OCI-LY3 (cell line): ENCODE measurements around the gene SRP68.

Experiments used
- EZH2phosphoT487 ChIP-seq: fragments of 200-600 bp; shearing (Covaris generic); IDR thresholded peaks from 2 replicates; pipeline ENCODE4 v1.6.1; 2018; ENCODE audit warnings: antibody characterized with exemption, mixed run types, low read depth
- TF ChIP-seq, protein P1 (sequence below): fragments of 200-600, 300-600 bp; sonication (generic); IDR thresholded peaks from 2 replicates; pipeline ENCODE4 v1.5.1; 2014; ENCODE audit warnings: antibody characterized with exemption, low read length, low read depth

DNA sequence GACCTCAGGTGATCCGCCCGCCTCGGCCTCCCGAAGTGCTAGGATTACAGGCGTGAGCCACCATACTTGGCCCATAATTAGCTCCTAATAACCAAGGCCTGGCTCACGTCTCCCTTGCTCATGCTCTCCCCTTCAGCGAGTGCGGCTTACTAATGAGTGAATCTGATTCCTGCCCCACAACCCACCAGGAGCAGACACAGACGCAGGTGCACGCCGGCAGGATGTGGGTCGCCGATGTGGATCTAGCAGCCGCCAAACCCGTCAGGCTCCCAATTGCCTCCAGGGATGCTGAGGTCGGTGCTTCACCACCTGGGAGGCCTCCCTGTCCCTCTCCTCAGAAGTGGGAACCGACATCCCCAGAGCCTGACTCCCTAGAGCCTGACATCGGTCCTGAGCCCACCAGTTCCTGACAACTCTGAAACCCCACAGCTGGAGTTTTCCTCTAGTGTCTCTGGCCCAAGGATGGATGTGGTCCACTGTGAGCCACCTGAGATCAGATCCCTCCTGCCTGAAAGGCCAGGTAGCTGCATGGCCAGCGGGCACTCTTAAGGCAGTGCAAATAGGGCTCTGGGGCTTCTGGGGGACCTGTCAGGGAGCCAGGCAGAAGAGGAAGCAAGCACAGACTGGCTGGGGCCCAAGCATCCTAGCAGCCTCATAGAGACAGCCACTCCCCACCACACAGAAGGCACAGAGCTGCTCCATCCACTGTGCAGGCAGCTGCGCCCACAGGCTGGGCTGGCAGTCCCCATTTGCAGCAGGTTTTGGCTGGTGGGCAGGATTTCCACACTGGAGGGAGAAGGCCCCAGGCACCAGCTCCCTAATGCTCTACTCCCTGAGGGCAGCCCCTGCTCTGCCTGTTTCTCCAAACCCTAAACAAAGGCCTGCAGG is 20.5 kb upstream of the SRP68 start:
- TF ChIP-seq, protein P1, sequence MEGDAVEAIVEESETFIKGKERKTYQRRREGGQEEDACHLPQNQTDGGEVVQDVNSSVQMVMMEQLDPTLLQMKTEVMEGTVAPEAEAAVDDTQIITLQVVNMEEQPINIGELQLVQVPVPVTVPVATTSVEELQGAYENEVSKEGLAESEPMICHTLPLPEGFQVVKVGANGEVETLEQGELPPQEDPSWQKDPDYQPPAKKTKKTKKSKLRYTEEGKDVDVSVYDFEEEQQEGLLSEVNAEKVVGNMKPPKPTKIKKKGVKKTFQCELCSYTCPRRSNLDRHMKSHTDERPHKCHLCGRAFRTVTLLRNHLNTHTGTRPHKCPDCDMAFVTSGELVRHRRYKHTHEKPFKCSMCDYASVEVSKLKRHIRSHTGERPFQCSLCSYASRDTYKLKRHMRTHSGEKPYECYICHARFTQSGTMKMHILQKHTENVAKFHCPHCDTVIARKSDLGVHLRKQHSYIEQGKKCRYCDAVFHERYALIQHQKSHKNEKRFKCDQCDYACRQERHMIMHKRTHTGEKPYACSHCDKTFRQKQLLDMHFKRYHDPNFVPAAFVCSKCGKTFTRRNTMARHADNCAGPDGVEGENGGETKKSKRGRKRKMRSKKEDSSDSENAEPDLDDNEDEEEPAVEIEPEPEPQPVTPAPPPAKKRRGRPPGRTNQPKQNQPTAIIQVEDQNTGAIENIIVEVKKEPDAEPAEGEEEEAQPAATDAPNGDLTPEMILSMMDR: no peak
- no peak for TF ChIP-seq EZH2phosphoT487
